ENCODE data around the gene CMIP. TPM values are rescaled to one million over a fixed set of nuclear protein-coding genes. Genes with fewer than 3 reads are reported as not detected.

Gene CMIP
- polyA plus RNA-seq, 1 donor from 2014 or later = 15.1 TPM

- Histone ChIP-seq H3K4me2 (ENCODE audit: low read length) (no peak overlapping the region), H3K9me2 (ENCODE audit: insufficient read depth, low read length) (no peaks in the 10 kb centered on the region), H3F3A (ENCODE audit: insufficient read depth, low read length, poor library complexity, severe bottlenecking) (peaks cover 4% of the 10 kb centered on the region), H3K79me2 (replicated peaks; ENCODE audit: insufficient read depth, low read length) (peaks cover 31% of the 10 kb centered on the region), H3K9me3 (ENCODE audit: low read length) (no peaks in the 10 kb centered on the region), H4K20me1 (ENCODE audit: insufficient read depth) (no peaks in the 10 kb centered on the region), H3K4me3 (ENCODE audit: low read length) (no peak overlapping the region), H3K27me3 (ENCODE audit: insufficient read depth, low read depth, low read length) (no peaks in the 10 kb centered on the region), H3K36me3 (ENCODE audit: insufficient read depth, low read length) (no peaks in the 10 kb centered on the region), H3K27ac (ENCODE audit: low read length) (no peak overlapping the region), H3K9ac (ENCODE audit: low read length) (no peak overlapping the region), H2AFZ (ENCODE audit: low read depth, low read length) (no peak overlapping the region)
- TF ChIP-seq MXI1 (conservative IDR thresholded peaks at IDR 0.05; ENCODE audit: poor library complexity, severe bottlenecking) (no peak), RAD21 (conservative IDR thresholded peaks at IDR 0.05) (no peak)
Observed at GRCh38 chr16:81571592-81572385, 127.2 kb downstream of the CMIP start.

DNA sequence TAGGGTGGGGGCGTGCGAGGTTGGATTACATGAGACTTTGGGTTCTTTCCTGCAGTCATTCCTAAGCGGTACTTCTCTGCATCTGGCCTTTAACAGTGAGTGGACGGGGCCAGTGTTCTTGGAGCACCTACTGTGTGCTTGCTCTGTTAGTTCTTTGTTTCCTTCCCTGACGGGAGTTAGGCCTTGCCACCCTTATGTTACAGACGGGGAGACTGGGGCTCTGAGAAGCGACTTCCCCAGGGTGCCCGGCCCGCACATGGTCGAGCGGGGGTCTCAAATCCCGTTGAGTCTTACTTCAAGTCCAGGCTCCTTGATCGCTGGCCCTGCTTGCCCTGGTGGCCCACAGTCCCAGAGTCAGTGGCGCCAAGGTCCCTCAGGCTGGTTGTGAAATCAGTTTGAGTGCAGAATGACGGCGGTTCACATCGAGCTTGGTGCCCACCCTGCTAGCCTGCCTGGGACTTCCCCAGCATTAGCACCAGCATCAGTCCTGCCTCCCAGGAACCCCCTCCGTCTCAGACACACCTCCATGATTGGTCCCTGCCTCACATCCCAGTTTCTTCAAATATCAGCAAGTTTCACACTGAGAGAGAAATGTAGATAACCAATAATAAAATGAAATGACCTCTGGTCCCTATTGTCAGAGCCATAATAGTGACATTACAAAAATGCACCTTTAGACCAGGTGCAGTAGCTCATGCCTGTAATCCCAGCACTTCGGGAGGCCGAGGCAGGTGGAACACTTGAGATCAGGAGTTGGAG is 128.0 kb downstream of the CMIP start:
- Histone ChIP-seq H2AFZ (ENCODE audit: low read depth, low read length) (no peak overlapping the region), H3K27ac (ENCODE audit: low read length) (no peak overlapping the region), H3K9me2 (ENCODE audit: insufficient read depth, low read length) (no peaks in the 10 kb centered on the region), H4K20me1 (ENCODE audit: insufficient read depth) (no peaks in the 10 kb centered on the region), H3K4me2 (ENCODE audit: low read length) (no peak overlapping the region), H3K9ac (ENCODE audit: low read length) (no peak overlapping the region), H3K9me3 (ENCODE audit: low read length) (no peaks in the 10 kb centered on the region), H3K79me2 (replicated peaks; ENCODE audit: insufficient read depth, low read length) (peaks cover 26% of the 10 kb centered on the region), H3F3A (ENCODE audit: insufficient read depth, low read length, poor library complexity, severe bottlenecking) (peaks cover 4% of the 10 kb centered on the region), H3K4me3 (ENCODE audit: low read length) (no peak overlapping the region), H3K27me3 (ENCODE audit: insufficient read depth, low read depth, low read length) (no peaks in the 10 kb centered on the region), H3K36me3 (ENCODE audit: insufficient read depth, low read length) (no peaks in the 10 kb centered on the region)
- TF ChIP-seq EZH2 (IDR thresholded peaks at IDR 0.05; ENCODE audit: borderline replicate concordance, insufficient read depth, low read length, poor library complexity, severe bottlenecking) (no peak), POLR2AphosphoS5 (IDR thresholded peaks at IDR 0.05) (no peak), RAD21 (conservative IDR thresholded peaks at IDR 0.05) (no peak), TAF1 (IDR thresholded peaks at IDR 0.05; ENCODE audit: low read depth) (no peak), SMC3 (conservative IDR thresholded peaks at IDR 0.05; ENCODE audit: poor library complexity) (no peak), MXI1 (conservative IDR thresholded peaks at IDR 0.05; ENCODE audit: poor library complexity, severe bottlenecking) (no peak), EP300 (conservative IDR thresholded peaks at IDR 0.05; ENCODE audit: poor library complexity, severe bottlenecking) (no peak), REST (IDR thresholded peaks at IDR 0.05; ENCODE audit: borderline replicate concordance) (no peak)
- TF ChIP-seq, protein P1, sequence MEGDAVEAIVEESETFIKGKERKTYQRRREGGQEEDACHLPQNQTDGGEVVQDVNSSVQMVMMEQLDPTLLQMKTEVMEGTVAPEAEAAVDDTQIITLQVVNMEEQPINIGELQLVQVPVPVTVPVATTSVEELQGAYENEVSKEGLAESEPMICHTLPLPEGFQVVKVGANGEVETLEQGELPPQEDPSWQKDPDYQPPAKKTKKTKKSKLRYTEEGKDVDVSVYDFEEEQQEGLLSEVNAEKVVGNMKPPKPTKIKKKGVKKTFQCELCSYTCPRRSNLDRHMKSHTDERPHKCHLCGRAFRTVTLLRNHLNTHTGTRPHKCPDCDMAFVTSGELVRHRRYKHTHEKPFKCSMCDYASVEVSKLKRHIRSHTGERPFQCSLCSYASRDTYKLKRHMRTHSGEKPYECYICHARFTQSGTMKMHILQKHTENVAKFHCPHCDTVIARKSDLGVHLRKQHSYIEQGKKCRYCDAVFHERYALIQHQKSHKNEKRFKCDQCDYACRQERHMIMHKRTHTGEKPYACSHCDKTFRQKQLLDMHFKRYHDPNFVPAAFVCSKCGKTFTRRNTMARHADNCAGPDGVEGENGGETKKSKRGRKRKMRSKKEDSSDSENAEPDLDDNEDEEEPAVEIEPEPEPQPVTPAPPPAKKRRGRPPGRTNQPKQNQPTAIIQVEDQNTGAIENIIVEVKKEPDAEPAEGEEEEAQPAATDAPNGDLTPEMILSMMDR (IDR thresholded peaks at IDR 0.05; ENCODE audit: poor library complexity, severe bottlenecking) = no peak
